ENCODE measurements around the gene SYN1. TPM values are rescaled to one million over a fixed set of nuclear protein-coding genes. Genes with fewer than 3 reads are reported as not detected.

The SYN1 gene
- polyA plus RNA-seq, 1 donor (not counting 4 experiments of a cell fraction or from before 2014, with no cell fraction given) = 0.07 TPM

DNA sequence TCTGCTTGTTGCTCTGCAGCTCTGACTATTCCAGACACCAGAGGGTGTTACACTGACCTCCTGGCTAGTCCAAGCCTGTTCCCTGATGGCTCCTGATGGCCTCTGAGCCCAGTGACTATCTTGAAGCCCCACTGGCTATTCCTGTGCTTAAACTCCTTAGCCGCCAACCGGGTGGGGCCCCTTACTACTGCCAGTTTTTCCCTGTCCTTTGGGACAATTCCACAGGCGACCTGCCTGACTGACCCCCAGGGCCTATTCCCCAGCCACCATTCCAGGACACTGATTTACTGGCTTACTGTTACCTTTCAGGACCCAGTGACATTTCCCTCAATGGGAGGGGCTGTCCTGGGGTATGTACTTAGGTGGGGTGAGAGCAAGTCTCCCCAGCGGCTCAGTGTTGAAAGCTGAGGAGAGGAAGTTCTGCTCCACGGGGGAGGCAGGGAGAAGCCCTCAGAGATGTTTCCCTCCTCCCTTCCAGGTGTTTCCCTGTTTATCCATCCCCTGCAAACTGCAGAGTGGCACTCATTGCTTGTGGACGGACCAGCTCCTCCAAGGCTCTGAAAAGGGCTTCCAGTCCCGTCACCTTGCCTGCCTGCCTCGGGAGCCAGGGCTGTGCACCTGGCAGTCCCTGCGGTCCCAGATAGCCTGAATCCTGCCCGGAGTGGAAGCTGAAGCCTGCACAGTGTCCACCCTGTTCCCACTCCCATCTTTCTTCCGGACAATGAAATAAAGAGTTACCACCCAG, 33.4 kb downstream of the SYN1 start:
- Histone ChIP-seq H3K9me3 (ENCODE audit: control insufficient read depth, low read depth, low read length) (no peaks in the 10 kb centered on the region), H3K4me1 (ENCODE audit: control insufficient read depth, extremely low read depth, insufficient read depth, low read length) (peaks cover 6% of the 10 kb centered on the region), H3K36me3 (ENCODE audit: control insufficient read depth in 2 of 2, extremely low read depth in 1 of 2, insufficient read depth in 2 of 2, low read length in 2 of 2) (peaks cover 0 to 10% of the 10 kb centered on the region in 2 experiments), H4K20me1 (ENCODE audit: control insufficient read depth, extremely low read depth, insufficient read depth, low read length) (no peaks in the 10 kb centered on the region), H3K4me3 (ENCODE audit: control insufficient read depth in 2 of 3, extremely low read depth in 1 of 3, insufficient read depth in 2 of 3, low read depth in 1 of 3, low read length in 3 of 3) (no peak overlapping the region), H3K9ac (ENCODE audit: control insufficient read depth, extremely low read depth, insufficient read depth, low read length) (no peak overlapping the region), H3K27ac (ENCODE audit: control insufficient read depth, insufficient read depth, low read length) (no peak overlapping the region), H3K9me1 (ENCODE audit: control insufficient read depth, extremely low read depth, insufficient read depth, low read length) (no peaks in the 10 kb centered on the region), H3K79me2 (ENCODE audit: control insufficient read depth, insufficient read depth, low read length) (no peaks in the 10 kb centered on the region), H2AFZ (ENCODE audit: control insufficient read depth, low read length) (no peak overlapping the region), H3K27me3 (ENCODE audit: control insufficient read depth, extremely low read depth, insufficient read depth, low read length) (no peaks in the 10 kb centered on the region), H3K4me2 (ENCODE audit: control insufficient read depth, extremely low read depth, insufficient read depth, low read depth, low read length) (no peak overlapping the region)
- TF ChIP-seq EZH2 (IDR thresholded peaks at IDR 0.05; ENCODE audit: low read length) = no peak
- TF ChIP-seq, protein P1, sequence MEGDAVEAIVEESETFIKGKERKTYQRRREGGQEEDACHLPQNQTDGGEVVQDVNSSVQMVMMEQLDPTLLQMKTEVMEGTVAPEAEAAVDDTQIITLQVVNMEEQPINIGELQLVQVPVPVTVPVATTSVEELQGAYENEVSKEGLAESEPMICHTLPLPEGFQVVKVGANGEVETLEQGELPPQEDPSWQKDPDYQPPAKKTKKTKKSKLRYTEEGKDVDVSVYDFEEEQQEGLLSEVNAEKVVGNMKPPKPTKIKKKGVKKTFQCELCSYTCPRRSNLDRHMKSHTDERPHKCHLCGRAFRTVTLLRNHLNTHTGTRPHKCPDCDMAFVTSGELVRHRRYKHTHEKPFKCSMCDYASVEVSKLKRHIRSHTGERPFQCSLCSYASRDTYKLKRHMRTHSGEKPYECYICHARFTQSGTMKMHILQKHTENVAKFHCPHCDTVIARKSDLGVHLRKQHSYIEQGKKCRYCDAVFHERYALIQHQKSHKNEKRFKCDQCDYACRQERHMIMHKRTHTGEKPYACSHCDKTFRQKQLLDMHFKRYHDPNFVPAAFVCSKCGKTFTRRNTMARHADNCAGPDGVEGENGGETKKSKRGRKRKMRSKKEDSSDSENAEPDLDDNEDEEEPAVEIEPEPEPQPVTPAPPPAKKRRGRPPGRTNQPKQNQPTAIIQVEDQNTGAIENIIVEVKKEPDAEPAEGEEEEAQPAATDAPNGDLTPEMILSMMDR (optimal IDR thresholded peaks at IDR 0.05 in 1 of 3, IDR thresholded peaks at IDR 0.05 in 1 of 3, conservative IDR thresholded peaks at IDR 0.05 in 1 of 3; ENCODE audit: extremely low read depth in 1 of 3, insufficient read depth in 2 of 3, low read length in 3 of 3) = no peak
- no peak for FAIRE-seq
- dilution Hi-C loops (cut with MboI; ENCODE audit: extremely low pct_ligation_motif_present, low sequenced_read_pairs) = no loop called here
- no peak for DNase-seq (ENCODE audit: low read depth, low spot score)

DNA sequence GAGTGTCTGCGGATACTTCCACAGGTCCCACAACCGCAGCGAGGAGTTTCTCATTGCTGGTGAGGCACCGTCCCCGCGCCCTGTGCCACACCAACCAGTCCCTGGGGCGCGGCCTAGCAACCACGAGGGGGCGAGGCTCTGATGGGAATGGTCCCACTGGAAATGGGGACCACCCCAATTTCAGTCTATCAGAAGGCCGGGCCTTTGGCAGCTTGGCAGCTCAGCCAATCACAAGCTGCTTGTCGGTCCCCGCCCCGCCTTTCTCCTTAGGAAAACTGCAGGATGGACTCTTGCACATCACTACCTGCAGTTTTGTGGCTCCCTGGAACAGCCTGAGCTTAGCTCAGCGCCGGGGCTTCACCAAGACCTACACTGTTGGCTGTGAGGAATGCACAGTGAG, 34.4 kb downstream of the SYN1 start:
- TF ChIP-seq, protein P1 (optimal IDR thresholded peaks at IDR 0.05 in 1 of 3, IDR thresholded peaks at IDR 0.05 in 1 of 3, conservative IDR thresholded peaks at IDR 0.05 in 1 of 3; ENCODE audit: extremely low read depth in 1 of 3, insufficient read depth in 2 of 3, low read length in 3 of 3) = no peak
- TF ChIP-seq EZH2 (IDR thresholded peaks at IDR 0.05; ENCODE audit: low read length) = no peak
- Histone ChIP-seq H3K27ac (ENCODE audit: control insufficient read depth, insufficient read depth, low read length) (no peak overlapping the region), H3K36me3 (ENCODE audit: control insufficient read depth in 2 of 2, extremely low read depth in 1 of 2, insufficient read depth in 2 of 2, low read length in 2 of 2) (peaks cover 0 to 10% of the 10 kb centered on the region in 2 experiments), H3K9me1 (ENCODE audit: control insufficient read depth, extremely low read depth, insufficient read depth, low read length) (no peaks in the 10 kb centered on the region), H4K20me1 (ENCODE audit: control insufficient read depth, extremely low read depth, insufficient read depth, low read length) (no peaks in the 10 kb centered on the region), H3K9ac (ENCODE audit: control insufficient read depth, extremely low read depth, insufficient read depth, low read length) (no peak overlapping the region), H3K4me1 (ENCODE audit: control insufficient read depth, extremely low read depth, insufficient read depth, low read length) (peaks cover 6% of the 10 kb centered on the region), H3K27me3 (ENCODE audit: control insufficient read depth, extremely low read depth, insufficient read depth, low read length) (no peaks in the 10 kb centered on the region), H3K9me3 (ENCODE audit: control insufficient read depth, low read depth, low read length) (no peaks in the 10 kb centered on the region), H3K4me2 (ENCODE audit: control insufficient read depth, extremely low read depth, insufficient read depth, low read depth, low read length) (no peak overlapping the region), H2AFZ (ENCODE audit: control insufficient read depth, low read length) (no peak overlapping the region), H3K4me3 (ENCODE audit: control insufficient read depth in 2 of 3, extremely low read depth in 1 of 3, insufficient read depth in 2 of 3, low read depth in 1 of 3, low read length in 3 of 3) (no peak overlapping the region), H3K79me2 (ENCODE audit: control insufficient read depth, insufficient read depth, low read length) (no peaks in the 10 kb centered on the region)
- FAIRE-seq (no peak), DNase-seq (ENCODE audit: low read depth, low spot score) (no peak)
- dilution Hi-C loops (cut with MboI; ENCODE audit: extremely low pct_ligation_motif_present, low sequenced_read_pairs) = no loop called here
